SK-N-SH treated with all-trans-retinoic acid at 6 μM for 48 hours (cell line): ENCODE measurements around the gene PIP4K2C.

Experiments used
- ZNF8 ChIP-seq: fragments of 450-650 bp; formaldehyde crosslinking; IDR thresholded peaks from 2 replicates; pipeline ENCODE4 v1.5.0; 2020; ENCODE audit warnings: mild to moderate bottlenecking, moderate library complexity
- TF ChIP-seq, protein P1 (sequence below): fragments of 250-450 bp; sonication (Bioruptor Pico); IDR thresholded peaks from 2 replicates; pipeline ENCODE4 v1.5.1; 2020; ENCODE audit warnings: low read depth, mild to moderate bottlenecking, moderate library complexity
- TF ChIP-seq, protein P2 (sequence below): fragments of 250-450 bp; sonication (Bioruptor Pico); IDR thresholded peaks from 2 replicates; pipeline ENCODE4 v1.5.1; 2021; ENCODE audit warnings: mild to moderate bottlenecking, moderate library complexity

DNA sequence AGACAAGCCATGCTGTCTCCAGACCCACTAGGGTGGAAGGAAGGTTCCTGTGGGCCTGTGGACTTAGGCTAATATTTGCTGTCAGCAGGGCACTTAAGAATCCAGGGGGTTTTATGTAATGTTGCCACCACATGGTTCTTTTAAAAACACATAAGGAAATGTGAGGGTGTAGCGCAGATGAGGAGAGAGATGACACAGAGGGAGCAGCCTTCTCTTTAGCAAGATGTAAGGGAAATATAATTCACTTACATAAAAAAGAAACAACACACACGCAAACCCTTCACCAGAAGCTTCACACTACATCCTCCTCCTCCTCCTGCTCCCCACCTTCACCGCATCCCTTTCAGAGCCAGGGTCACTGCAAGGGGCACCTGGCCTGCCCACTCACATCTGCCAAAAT lies 4.9 kb upstream of the PIP4K2C start:
- TF ChIP-seq, protein P1, sequence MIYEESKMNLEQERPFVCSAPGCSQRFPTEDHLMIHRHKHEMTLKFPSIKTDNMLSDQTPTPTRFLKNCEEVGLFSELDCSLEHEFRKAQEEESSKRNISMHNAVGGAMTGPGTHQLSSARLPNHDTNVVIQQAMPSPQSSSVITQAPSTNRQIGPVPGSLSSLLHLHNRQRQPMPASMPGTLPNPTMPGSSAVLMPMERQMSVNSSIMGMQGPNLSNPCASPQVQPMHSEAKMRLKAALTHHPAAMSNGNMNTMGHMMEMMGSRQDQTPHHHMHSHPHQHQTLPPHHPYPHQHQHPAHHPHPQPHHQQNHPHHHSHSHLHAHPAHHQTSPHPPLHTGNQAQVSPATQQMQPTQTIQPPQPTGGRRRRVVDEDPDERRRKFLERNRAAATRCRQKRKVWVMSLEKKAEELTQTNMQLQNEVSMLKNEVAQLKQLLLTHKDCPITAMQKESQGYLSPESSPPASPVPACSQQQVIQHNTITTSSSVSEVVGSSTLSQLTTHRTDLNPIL (CRISPR knock-in tag), result no peak
- no peak for TF ChIP-seq ZNF8 (CRISPR knock-in tag)
- TF ChIP-seq, protein P2, sequence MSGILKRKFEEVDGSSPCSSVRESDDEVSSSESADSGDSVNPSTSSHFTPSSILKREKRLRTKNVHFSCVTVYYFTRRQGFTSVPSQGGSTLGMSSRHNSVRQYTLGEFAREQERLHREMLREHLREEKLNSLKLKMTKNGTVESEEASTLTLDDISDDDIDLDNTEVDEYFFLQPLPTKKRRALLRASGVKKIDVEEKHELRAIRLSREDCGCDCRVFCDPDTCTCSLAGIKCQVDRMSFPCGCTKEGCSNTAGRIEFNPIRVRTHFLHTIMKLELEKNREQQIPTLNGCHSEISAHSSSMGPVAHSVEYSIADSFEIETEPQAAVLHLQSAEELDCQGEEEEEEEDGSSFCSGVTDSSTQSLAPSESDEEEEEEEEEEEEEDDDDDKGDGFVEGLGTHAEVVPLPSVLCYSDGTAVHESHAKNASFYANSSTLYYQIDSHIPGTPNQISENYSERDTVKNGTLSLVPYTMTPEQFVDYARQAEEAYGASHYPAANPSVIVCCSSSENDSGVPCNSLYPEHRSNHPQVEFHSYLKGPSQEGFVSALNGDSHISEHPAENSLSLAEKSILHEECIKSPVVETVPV, result no peak
